Epithelial cell of prostate (primary cell): Measurements from ENCODE around the gene VENTX.
"Not testable (repeated sequence)": the region's sequence is repeated elsewhere in the genome, so short reads cannot be mapped to it uniquely, and the experiment has no call there.

Experiments
- DNase-seq: peaks from one replicate; pipeline ENCODE4 v3.0.0-alpha.2; 2011; ENCODE audit warnings: low read depth, low spot score
- H3K27ac ChIP-seq: fragments of 450-650 bp; 2 replicates; pipeline ENCODE4 v1.5.1; 2017; ENCODE audit warnings: mild to moderate bottlenecking

Gene VENTX

GRCh38 chr10:133213641-133214467 lies 23.8 kb upstream of the VENTX start:
- H3K27ac ChIP-seq: no peak overlapping the region
- DNase-seq: no peak

GRCh38 chr10:133214468-133215410 lies 22.9 kb upstream of the VENTX start:
- no peak for DNase-seq
- H3K27ac ChIP-seq: no peak overlapping the region

DNA sequence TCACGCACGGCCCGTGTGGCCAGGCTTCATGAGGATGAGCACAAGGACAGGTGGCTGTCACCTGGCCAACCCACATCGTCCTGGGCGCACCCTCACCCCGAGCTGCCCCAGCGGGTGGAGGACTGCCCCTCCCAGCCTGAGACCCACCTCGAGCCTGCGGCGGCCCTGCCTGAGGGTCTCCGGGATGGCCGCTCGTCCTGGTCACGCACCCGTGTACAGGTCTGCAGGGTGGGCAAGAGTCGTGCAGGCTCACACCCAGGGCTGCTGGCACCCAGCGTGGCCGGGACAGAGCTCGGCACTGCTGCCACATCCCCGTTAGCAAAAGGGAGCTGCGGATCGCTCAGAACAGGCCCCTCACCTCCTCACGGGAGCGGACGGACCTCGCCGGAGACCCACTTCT lies 22.1 kb upstream of the VENTX start:
- DNase-seq: no peak
- H3K27ac ChIP-seq: no peak overlapping the region

DNA sequence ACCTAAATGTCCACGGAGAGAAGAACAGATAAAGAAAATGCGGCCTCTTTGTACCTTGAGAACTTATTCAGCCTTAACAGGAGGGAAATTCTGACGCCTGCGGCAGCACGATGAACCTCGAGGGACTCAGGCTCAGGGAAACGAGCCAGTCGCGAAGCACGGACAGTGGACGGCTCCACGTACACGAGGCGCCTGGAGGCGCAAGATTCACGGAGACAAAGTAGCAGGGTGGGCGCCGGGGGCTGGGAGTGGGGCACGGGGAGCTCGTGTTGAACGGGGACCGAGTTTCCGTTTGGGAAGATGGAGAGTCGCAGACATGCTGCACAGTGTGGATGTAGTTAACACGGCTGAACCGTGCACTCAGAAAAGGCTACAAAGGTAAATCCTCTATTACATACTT lies 20.9 kb upstream of the VENTX start:
- no peak overlapping the region for H3K27ac ChIP-seq
- no peak for DNase-seq

- no peak for DNase-seq
- H3K27ac ChIP-seq: no peak overlapping the region
These were observed 19.7 kb upstream of the VENTX start for GRCh38 chr10:133217800-133218589.

- no peak for DNase-seq
- no peak overlapping the region for H3K27ac ChIP-seq
These were observed 18.8 kb upstream of the VENTX start for GRCh38 chr10:133218891-133219290.

DNA sequence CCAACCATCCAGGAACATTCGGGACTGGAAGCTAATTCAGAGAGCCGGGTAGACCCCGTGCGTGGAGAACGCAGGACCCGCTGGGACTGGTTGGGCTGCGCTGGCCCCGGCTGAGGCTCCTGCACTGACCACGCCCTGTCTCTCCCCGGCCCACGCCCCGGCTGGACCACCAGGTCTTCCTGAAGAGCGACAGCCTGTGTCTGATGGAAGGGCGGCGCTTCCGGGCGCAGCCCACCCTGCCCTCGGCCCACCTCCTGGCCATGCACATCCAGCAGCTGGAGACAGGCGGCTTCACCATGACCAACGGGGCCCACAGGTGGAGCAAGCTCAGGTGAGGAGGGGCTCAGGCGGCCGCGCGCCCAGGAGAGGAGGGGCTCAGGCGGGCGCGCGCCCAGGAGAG lies 17.9 kb upstream of the VENTX start:
- no peak for DNase-seq
- H3K27ac ChIP-seq: no peak overlapping the region

DNA sequence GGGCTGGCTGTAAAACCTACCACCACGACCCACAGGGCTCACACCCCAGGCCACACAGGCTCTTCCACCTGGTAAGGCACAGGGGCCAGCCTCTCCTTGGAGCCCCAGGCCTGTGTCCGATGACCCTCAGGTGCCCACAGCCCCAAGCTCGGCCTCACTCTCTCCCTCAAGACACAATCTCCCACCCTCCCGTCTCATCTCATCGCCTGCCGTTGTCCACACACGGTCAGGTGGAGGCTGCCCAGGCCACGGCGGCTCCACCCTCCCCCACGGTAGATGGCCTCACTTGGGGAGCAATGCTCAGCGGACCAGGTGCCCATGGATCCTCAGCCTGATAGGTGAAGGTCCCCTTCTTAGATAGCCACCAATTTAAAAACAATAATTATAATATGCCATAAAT lies 16.3 kb upstream of the VENTX start:
- no peak overlapping the region for H3K27ac ChIP-seq
- DNase-seq: no peak

GRCh38 chr10:133221756-133222155 lies 15.9 kb upstream of the VENTX start:
- not testable (repeated sequence) for DNase-seq, H3K27ac ChIP-seq

DNA sequence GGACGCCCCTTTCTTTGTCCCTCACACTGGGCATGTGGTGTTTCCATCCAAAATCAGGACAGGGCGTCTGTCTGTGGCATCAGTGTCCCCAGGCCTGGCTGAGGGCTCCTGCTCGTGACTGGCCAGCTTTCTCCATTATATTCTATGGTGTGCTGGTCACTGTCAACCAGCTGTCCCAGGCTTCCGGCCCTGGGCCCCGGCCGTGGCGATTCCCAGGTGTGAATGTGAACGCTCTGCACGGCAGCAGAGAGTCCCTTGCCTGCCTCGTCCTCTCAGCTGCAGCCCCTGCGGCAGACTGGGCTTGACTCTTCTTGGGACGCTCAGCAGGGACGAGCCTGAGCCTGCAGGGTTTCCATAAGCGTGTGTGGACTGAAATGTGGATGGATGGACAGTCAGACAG lies 13.6 kb upstream of the VENTX start:
- H3K27ac ChIP-seq: no peak overlapping the region

DNA sequence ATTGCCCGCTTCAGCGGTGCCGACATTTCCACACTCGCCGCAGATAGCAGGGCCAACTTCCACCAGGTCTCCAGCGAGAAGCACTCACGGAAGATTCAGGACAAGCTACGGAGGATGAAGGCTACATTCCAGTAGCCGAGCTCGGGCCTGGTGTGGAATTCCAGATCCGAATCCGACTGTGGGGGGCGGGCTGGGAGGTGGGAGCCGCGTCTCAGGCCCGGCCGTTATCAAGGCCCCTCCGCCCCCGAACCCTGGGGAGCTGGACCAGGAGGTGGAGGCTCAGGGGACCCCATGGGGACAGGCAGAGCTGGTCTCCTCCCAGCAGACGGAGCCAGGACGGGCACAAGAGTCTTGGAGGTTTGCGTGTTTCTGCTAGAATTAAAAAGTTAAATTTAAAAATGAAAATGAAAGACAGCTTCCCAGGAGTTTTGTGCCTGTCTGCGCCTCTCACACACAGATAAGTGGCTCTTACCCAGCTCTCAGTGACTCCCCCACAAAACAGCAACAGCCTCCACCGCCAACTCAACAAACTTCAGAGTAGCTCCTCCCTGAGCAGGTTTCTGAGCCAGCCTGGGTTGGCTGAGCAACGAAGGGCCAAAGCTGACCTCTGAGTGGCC lies 12.8 kb upstream of the VENTX start:
- H3K27ac ChIP-seq: no peak overlapping the region
- no peak for DNase-seq

More for the DNA sequence above, 13.6 kb upstream of the VENTX start:
- DNase-seq: no peak

- DNase-seq: no peak
These were observed 11.9 kb upstream of the VENTX start for GRCh38 chr10:133225707-133226191.

DNA sequence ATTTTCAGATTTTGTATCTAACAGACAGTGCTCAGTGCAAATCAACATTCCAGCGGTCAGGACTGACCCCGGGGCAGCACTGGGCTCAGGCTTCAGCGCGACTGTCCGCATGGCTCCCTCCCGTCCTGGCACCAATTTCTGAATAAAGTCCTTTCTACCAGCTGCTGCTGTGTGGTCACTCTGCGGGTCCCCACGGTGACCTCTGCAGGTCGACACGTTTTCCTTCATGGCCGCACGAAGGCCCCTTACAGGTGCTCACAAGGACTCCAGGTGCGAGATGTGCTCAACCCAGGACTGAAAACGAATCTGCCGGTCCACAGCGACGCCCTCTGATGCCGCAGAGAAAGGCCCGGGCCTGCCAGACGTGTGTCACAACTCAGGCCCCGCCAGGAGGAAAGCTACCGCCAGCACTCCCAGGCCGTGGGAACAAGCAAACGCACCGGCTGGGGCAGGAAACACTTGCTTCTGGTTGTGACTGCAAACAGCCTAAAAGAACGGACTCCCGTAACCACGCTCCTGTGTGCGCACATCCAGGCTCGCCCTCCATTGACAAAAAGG lies 11.3 kb upstream of the VENTX start:
- H3K27ac ChIP-seq: no peak overlapping the region
- no peak for DNase-seq

More at GRCh38 chr10:133225707-133226191, 11.9 kb upstream of the VENTX start:
- no peak overlapping the region for H3K27ac ChIP-seq

DNA sequence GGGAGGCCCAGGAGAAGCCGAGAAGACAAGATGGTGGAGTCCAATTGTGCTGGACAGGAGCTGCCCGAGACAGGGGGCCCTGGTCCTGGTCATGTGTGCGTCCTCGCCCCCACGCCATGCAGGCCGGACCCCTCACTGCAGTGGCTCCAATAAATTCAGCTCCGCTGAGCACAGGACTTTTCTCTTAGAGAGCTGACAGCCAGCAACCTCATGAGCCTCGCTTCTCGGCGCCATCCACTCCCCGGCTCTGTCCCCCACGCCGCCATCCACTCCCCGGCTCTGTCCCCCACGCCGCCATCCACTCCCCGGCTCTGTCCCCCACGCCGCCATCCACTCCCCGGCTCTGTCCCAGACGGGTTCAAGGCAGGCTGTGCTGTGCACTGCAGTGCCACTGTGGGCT lies 10.4 kb upstream of the VENTX start:
- no peak for DNase-seq
- H3K27ac ChIP-seq: no peak overlapping the region

DNA sequence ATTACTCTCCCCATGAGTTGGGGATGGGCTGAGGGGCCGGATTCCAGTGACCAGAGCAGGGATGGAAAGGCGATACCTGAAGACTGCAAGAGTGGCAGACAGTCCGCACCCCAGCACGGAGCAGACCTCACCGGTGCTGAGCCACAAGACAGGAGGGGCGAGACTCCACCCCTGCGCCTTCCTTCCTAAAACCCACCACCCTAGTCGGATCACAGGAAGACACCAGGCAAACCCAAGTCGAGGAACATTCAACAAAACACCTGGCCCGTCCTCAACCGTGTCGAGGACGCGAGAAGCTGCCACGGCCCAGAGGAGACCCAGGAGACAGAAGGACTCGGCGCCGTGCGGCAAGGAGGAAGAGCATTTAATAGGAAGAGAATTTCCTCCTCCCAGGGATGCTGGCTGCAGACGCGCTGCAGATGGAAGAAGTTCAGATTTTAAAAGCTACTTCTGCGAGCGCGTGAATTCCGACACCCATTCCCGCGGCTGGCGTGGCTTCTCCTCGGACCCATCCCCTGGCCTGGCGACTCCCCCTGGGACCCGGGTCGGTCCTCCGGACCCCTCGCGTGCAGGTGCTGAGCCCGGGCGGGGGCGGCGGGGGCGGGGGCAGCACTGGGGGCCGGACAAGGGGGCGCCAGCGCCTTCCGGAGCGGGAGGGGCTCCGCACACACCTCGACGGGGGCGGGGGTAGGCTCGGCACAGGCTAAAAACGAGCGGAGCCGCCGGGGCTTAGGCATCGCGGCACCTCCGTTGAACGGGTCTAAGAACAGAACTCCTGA lies 8.2 kb upstream of the VENTX start:
- DNase-seq: no peak

GRCh38 chr10:133230044-133230361 lies 7.7 kb upstream of the VENTX start, which contains the start of gene UTF1:
Gene UTF1 (plus strand): TSS chr10:133230217. CDS start chr10:133230289, 72 bp downstream.
- no peak within 1 kb of the TSS for H3K27ac ChIP-seq
- no peak for DNase-seq

More for the DNA sequence above, 8.2 kb upstream of the VENTX start:
- H3K27ac ChIP-seq: no peak overlapping the region

GRCh38 chr10:133230387-133231195 lies 7.1 kb upstream of the VENTX start:
- DNase-seq: no peak
- no peak overlapping the region for H3K27ac ChIP-seq
